ENCODE data around the gene JPT2. TPM values are rescaled to one million over a fixed set of nuclear protein-coding genes. Genes with fewer than 3 reads are reported as not detected.

Gene JPT2
- total and polyA plus RNA-seq, 2 donors, result 30.7 to 37.3 TPM

DNA sequence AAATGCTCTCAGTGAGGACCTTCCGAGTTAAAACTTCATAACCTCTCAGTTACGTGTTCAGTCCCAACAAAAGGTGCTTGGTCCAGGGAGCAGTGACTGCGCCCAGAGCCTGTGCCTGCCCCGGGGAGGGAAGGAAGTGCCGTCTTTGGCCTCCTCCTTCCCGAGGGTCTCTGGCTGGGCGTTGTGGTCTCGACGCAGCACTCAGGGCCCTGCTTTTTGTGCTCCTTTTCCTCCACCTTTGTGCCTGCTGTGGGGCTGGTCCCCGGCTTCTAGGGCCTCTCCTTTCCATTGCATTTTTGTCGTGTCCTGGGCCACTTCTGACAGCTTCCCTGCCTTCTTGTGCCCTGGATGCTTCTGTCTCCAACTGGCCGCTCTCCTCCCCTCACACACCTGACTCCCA is 36.8 kb upstream of the JPT2 start:
- DNase-seq (ENCODE audit: extremely low spot score), result no peak
- no peaks in the 10 kb centered on the region for H3K4me1 ChIP-seq (ENCODE audit: insufficient read depth)
- WGBS, result 93% methylated on average over 12 of the region's 12 CpGs
- no peak overlapping the region for H3K27ac ChIP-seq (ENCODE audit: low read depth)
- peaks cover 2% of the 10 kb centered on the region for H3K36me3 ChIP-seq (ENCODE audit: insufficient read depth)
- no peak overlapping the region for H3K4me3 ChIP-seq (ENCODE audit: low read depth, low read length)

GRCh38 chr16:1642148-1642547 is 35.9 kb upstream of the JPT2 start:
- peaks cover 2% of the 10 kb centered on the region for H3K36me3 ChIP-seq (ENCODE audit: insufficient read depth)
- no peak for DNase-seq (ENCODE audit: extremely low spot score)
- no peaks in the 10 kb centered on the region for H3K4me1 ChIP-seq (ENCODE audit: insufficient read depth)
- WGBS, result 94% methylated on average over 5 of the region's 5 CpGs
- no peak overlapping the region for H3K27ac ChIP-seq (ENCODE audit: low read depth)
- no peak overlapping the region for H3K4me3 ChIP-seq (ENCODE audit: low read depth, low read length)

GRCh38 chr16:1642753-1643152 is 35.3 kb upstream of the JPT2 start:
- WGBS, result 95% methylated on average over 11 of the region's 11 CpGs
- no peaks in the 10 kb centered on the region for H3K4me1 ChIP-seq (ENCODE audit: insufficient read depth)
- H3K36me3 ChIP-seq (ENCODE audit: insufficient read depth), result peaks cover 2% of the 10 kb centered on the region
- no peak overlapping the region for H3K27ac ChIP-seq (ENCODE audit: low read depth)
- no peak for DNase-seq (ENCODE audit: extremely low spot score)
- no peak overlapping the region for H3K4me3 ChIP-seq (ENCODE audit: low read depth, low read length)

DNA sequence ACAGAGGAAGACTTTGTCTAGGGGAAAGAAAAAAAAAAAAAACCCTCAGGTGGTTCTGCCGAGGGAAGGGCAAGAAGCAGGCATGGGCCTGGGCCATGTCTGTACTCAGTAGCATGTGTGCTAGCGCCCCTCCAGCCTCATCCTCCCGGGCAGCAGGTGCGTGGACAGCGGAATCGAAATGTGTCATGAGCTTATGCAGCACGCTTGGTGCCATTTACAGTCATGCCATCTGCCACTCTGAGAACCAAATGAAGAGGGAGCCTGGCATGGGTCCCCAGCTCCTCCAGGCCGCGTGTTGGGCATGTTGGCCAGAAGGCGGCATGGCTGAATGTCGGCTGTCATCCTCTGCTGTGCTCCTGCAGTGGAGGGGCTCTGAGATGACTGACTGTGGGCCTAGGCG is 34.6 kb upstream of the JPT2 start:
- H3K4me1 ChIP-seq (ENCODE audit: insufficient read depth), result no peaks in the 10 kb centered on the region
- no peak for DNase-seq (ENCODE audit: extremely low spot score)
- H3K36me3 ChIP-seq (ENCODE audit: insufficient read depth), result peaks cover 2% of the 10 kb centered on the region
- no peak overlapping the region for H3K27ac ChIP-seq (ENCODE audit: low read depth)
- no peak overlapping the region for H3K4me3 ChIP-seq (ENCODE audit: low read depth, low read length)
- WGBS, result 93% methylated on average over 12 of the region's 12 CpGs

GRCh38 chr16:1645914-1646525 is 32.1 kb upstream of the JPT2 start:
- Histone ChIP-seq H3K27ac (ENCODE audit: low read depth) (no peak overlapping the region), H3K4me3 (ENCODE audit: low read depth, low read length) (no peak overlapping the region), H3K4me1 (ENCODE audit: insufficient read depth) (no peaks in the 10 kb centered on the region), H3K36me3 (ENCODE audit: insufficient read depth) (no peaks in the 10 kb centered on the region)
- 77% methylated on average over 13 of the region's 13 CpGs for WGBS
- DNase-seq (ENCODE audit: extremely low spot score), result no peak

DNA sequence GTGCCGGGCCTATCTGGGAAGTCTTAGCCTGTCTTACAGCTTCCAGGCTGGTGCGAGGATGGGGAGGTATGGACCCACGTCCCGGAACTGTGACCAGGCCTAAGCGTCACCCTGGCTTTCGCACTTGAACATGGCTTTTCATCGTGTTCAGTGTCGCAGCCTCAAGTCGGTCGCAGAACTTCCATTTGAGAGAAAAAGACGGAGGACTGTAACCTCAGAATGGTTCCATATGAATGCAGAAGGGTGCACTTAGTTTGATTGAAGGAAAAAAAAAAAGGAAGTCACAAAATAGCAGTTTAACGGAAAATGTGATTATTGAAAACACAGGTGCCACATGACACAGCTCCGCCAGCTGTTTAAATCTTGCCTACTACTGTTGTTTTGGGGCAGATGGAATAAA is 30.2 kb upstream of the JPT2 start:
- no peak for DNase-seq (ENCODE audit: extremely low spot score)
- no peak overlapping the region for H3K4me3 ChIP-seq (ENCODE audit: low read depth, low read length)
- WGBS, result 92% methylated on average over 13 of the region's 13 CpGs
- H3K27ac ChIP-seq (ENCODE audit: low read depth), result no peak overlapping the region
- H3K4me1 ChIP-seq (ENCODE audit: insufficient read depth), result no peaks in the 10 kb centered on the region
- no peaks in the 10 kb centered on the region for H3K36me3 ChIP-seq (ENCODE audit: insufficient read depth)

DNA sequence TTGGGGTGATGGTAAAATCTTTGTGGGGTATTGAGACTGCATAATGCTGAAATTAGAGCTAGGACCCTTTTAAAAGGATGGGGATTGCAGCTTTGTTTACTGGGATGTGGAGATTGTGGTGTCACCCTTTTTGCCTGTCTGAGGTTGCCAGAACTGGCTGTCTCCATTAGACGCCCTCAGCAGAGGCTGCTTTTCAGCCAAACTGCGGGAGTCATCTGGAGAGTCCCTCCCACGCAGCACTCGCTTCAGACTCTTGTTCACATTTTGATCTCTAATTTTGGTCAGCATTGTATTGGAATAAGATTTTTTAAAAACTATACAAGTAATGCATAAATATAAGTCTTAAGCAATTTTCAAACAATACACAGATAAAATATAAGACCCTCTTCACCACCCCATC is 27.9 kb upstream of the JPT2 start:
- Histone ChIP-seq H3K27ac (ENCODE audit: low read depth) (no peak overlapping the region), H3K4me3 (ENCODE audit: low read depth, low read length) (no peak overlapping the region), H3K36me3 (ENCODE audit: insufficient read depth) (peaks cover 6% of the 10 kb centered on the region), H3K4me1 (ENCODE audit: insufficient read depth) (no peaks in the 10 kb centered on the region)
- no peak for DNase-seq (ENCODE audit: extremely low spot score)
- 83% methylated on average over 4 of the region's 4 CpGs for WGBS

GRCh38 chr16:1651094-1651973 is 26.7 kb upstream of the JPT2 start:
- H3K4me1 ChIP-seq (ENCODE audit: insufficient read depth), result no peaks in the 10 kb centered on the region
- no peak overlapping the region for H3K4me3 ChIP-seq (ENCODE audit: low read depth, low read length)
- WGBS, result 94% methylated on average over 12 of the region's 12 CpGs
- H3K36me3 ChIP-seq (ENCODE audit: insufficient read depth), result peaks cover 12% of the 10 kb centered on the region
- DNase-seq (ENCODE audit: extremely low spot score), result no peak
- no peak overlapping the region for H3K27ac ChIP-seq (ENCODE audit: low read depth)

GRCh38 chr16:1651974-1652312 is 26.1 kb upstream of the JPT2 start:
- no peak for DNase-seq (ENCODE audit: extremely low spot score)
- 95% methylated on average over 1 of the region's 1 CpG for WGBS
- H3K27ac ChIP-seq (ENCODE audit: low read depth), result no peak overlapping the region
- H3K4me3 ChIP-seq (ENCODE audit: low read depth, low read length), result no peak overlapping the region
- peaks cover 13% of the 10 kb centered on the region for H3K36me3 ChIP-seq (ENCODE audit: insufficient read depth)
- no peaks in the 10 kb centered on the region for H3K4me1 ChIP-seq (ENCODE audit: insufficient read depth)

DNA sequence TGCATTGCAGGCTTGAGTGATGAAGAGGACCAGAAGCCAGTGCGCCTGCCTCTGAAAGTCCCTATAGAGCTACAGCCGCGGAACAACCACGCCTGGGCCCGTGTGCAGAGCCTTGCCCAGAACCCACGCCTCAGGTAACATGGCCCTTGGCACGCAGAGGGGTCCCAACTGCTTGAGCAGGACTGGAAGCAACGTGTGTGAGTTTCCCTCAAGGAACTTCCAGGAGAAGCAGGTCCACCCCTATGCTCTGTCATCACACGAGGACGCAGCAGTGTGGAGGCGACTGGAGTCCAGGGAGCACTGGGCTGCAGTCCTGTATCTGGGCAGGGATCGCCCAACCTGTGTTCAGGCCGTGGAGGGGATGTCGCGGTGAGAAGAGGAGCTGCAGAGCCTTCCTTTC is 25.1 kb upstream of the JPT2 start:
- Histone ChIP-seq H3K27ac (ENCODE audit: low read depth) (no peak overlapping the region), H3K36me3 (ENCODE audit: insufficient read depth) (peaks cover 13% of the 10 kb centered on the region), H3K4me1 (ENCODE audit: insufficient read depth) (no peaks in the 10 kb centered on the region), H3K4me3 (ENCODE audit: low read depth, low read length) (no peak overlapping the region)
- DNase-seq (ENCODE audit: extremely low spot score), result no peak
- 94% methylated on average over 15 of the region's 15 CpGs for WGBS

DNA sequence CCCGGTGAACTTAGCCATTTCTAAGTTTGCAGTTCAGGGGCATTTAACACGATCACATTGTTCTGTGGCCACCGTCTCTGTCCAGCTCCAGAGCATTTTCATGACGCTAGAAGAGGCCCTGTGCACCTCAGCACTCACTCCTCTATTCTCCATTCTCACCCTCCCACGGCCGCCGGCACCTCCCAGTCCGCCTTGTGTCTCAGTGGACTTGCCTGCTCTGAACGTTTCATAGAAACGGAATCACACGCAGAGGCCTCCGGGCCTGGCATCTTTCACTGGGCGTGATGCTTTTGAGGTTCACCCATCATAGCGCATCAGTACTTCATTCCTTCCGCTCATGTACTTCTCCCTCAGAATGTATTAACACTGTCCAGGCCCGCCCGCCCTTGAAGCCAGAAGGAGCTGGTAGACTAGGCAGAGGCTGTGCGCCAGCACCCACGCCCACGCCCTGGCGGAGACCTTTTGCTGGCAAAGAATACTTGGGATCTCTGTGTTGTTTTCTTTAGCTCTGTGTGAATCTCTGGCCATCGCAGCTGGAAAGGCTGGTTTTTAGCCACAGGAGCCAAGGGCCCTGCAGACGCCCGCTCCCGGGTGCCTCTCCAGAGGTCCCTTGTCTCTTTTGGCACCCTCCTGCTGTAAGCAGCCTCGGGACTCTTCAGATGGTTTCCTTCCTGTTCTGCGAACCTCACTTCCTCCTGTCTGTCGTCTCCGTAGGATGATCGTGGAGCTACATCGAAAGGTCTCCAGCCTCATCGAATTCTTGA is 23.4 kb upstream of the JPT2 start:
- Histone ChIP-seq H3K4me1 (ENCODE audit: insufficient read depth) (no peaks in the 10 kb centered on the region), H3K36me3 (ENCODE audit: insufficient read depth) (peaks cover 13% of the 10 kb centered on the region), H3K27ac (ENCODE audit: low read depth) (no peak overlapping the region), H3K4me3 (ENCODE audit: low read depth, low read length) (no peak overlapping the region)
- 90% methylated on average over 32 of the region's 32 CpGs for WGBS
- DNase-seq (ENCODE audit: extremely low spot score), result no peak

DNA sequence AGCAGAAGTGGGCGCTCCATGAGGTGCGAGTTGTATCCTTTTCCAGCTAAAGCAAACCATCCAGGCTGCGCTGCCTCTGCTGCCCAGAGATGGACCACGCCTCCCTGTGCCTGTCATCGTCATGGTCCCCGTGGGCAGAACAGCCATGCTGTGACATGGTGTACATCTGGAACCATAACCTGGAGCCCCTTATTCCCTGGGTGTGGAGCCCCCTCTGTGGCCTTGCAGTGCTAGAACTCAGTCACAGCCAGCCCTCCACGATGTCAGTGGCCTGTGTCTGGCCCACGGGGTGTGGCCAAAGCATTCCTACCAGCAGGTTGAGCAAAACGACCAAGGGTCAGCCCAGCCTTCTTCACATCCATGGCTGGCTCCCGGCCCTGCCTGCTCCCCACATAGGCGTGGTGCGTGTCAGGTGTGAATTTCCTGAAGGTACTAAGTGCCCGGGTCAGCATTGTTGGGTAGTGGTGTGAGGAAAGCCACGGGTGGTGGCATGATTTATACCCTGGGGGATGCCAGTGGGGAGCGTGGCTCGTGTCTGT is 22.7 kb upstream of the JPT2 start:
- no peak for DNase-seq (ENCODE audit: extremely low spot score)
- Histone ChIP-seq H3K4me3 (ENCODE audit: low read depth, low read length) (no peak overlapping the region), H3K4me1 (ENCODE audit: insufficient read depth) (no peaks in the 10 kb centered on the region), H3K27ac (ENCODE audit: low read depth) (no peak overlapping the region), H3K36me3 (ENCODE audit: insufficient read depth) (peaks cover 13% of the 10 kb centered on the region)
- 91% methylated on average over 16 of the region's 16 CpGs for WGBS

DNA sequence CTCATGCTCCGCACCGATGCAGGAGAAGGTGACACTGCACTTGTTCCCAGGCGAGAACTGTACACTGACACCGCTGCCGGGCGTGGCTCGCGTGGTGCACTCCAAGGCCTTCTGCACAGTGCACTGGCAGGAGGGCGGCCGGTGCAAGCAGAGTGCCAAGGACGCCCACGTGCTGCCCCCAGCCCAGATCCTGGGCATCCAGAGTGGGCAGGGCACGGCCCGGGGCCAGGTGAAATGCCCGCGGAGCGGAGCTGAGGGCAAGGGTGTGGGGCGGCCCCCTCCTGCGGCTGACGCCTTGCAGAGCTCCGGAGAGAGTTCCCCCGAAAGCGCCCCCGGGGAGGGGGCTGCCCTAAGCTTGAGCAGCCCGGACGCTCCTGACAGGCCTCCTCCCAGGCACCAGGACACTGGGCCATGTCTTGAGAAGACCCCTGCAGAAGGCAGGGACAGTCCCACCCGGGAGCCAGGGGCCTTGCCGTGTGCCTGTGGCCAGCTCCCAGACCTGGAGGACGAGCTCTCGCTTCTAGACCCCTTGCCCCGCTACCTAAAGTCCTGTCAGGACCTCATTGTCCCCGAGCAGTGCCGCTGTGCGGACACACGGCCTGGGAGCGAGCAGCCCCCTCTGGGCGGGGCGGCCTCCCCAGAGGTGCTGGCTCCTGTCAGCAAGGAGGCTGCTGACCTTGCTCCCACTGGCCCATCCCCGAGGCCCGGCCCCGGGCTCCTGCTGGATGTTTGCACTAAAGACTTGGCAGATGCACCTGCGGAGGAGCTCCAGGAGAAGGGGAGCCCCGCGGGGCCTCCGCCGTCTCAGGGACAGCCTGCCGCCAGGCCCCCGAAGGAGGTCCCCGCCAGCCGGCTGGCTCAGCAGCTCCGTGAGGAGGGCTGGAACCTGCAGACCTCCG is 21.9 kb upstream of the JPT2 start:
- Histone ChIP-seq H3K4me1 (ENCODE audit: insufficient read depth) (no peaks in the 10 kb centered on the region), H3K36me3 (ENCODE audit: insufficient read depth) (peaks cover 13% of the 10 kb centered on the region), H3K27ac (ENCODE audit: low read depth) (no peak overlapping the region), H3K4me3 (ENCODE audit: low read depth, low read length) (no peak overlapping the region)
- WGBS, result 95% methylated on average over 52 of the region's 52 CpGs
- DNase-seq (ENCODE audit: extremely low spot score), result no peak

Measured in urinary bladder (tissue), 4 donors.